Measurements from ENCODE around the gene GNLY.
"Not testable (repeated sequence)": the region's sequence is repeated elsewhere in the genome, so short reads cannot be mapped to it uniquely, and the experiment has no call there.

The GNLY gene

GRCh38 chr2:85650456-85650855 lies 43.7 kb upstream of the GNLY start:
- DNase-seq (ENCODE audit: low read depth): no peak
- H3K4me3 ChIP-seq (ENCODE audit: low read depth, low read length): no peak overlapping the region
- no peak for TF ChIP-seq CTCF (IDR thresholded peaks at IDR 0.05; ENCODE audit: low read depth, low read length, missing control alignments)

- no peak overlapping the region for H3K4me3 ChIP-seq (ENCODE audit: low read depth, low read length)
- DNase-seq (ENCODE audit: low read depth): no peak
- TF ChIP-seq CTCF (IDR thresholded peaks at IDR 0.05; ENCODE audit: low read depth, low read length, missing control alignments): no peak
Observed at GRCh38 chr2:85651097-85651496, 43.1 kb upstream of the GNLY start.

- no peak for TF ChIP-seq CTCF (IDR thresholded peaks at IDR 0.05; ENCODE audit: low read depth, low read length, missing control alignments)
- H3K4me3 ChIP-seq (ENCODE audit: low read depth, low read length): no peak overlapping the region
- DNase-seq (ENCODE audit: low read depth): no peak
Observed at GRCh38 chr2:85652056-85652455, 42.1 kb upstream of the GNLY start.

- no peak for TF ChIP-seq CTCF (IDR thresholded peaks at IDR 0.05; ENCODE audit: low read depth, low read length, missing control alignments)
- H3K4me3 ChIP-seq (ENCODE audit: low read depth, low read length): no peak overlapping the region
- no peak for DNase-seq (ENCODE audit: low read depth)
Observed at GRCh38 chr2:85653996-85654395, 40.2 kb upstream of the GNLY start.

GRCh38 chr2:85655961-85656417 lies 38.2 kb upstream of the GNLY start:
- no peak for TF ChIP-seq CTCF (IDR thresholded peaks at IDR 0.05; ENCODE audit: low read depth, low read length, missing control alignments)
- H3K4me3 ChIP-seq (ENCODE audit: low read depth, low read length): no peak overlapping the region
- no peak for DNase-seq (ENCODE audit: low read depth)

- no peak overlapping the region for H3K4me3 ChIP-seq (ENCODE audit: low read depth, low read length)
- TF ChIP-seq CTCF (IDR thresholded peaks at IDR 0.05; ENCODE audit: low read depth, low read length, missing control alignments): no peak
- no peak for DNase-seq (ENCODE audit: low read depth)
Observed at GRCh38 chr2:85656468-85656867, 37.7 kb upstream of the GNLY start.

- H3K4me3 ChIP-seq (ENCODE audit: low read depth, low read length); DNase-seq (ENCODE audit: low read depth): not testable (repeated sequence)
Observed at GRCh38 chr2:85657399-85657798, 36.8 kb upstream of the GNLY start.
